Ishikawa (cell line): ENCODE data around the gene TRIM14.

Experiments used
- CEBPB ChIP-seq: IDR thresholded peaks from 2 replicates; pipeline ENCODE4 v1.6.1; 2012
- CREB1 ChIP-seq: IDR thresholded peaks from 2 replicates; pipeline ENCODE4 v1.6.1; 2012; ENCODE audit warnings: low read depth
- EGR1 ChIP-seq: IDR thresholded peaks from 2 replicates; pipeline ENCODE4 v1.6.1; 2012
- EP300 ChIP-seq: IDR thresholded peaks from 2 replicates; pipeline ENCODE4 v1.6.1; 2012; ENCODE audit warnings: borderline replicate concordance
- NFIC ChIP-seq: IDR thresholded peaks from 2 replicates; pipeline ENCODE4 v1.6.1; 2012
- RAD21 ChIP-seq: IDR thresholded peaks from 2 replicates; pipeline ENCODE4 v1.6.1; 2012; ENCODE audit warnings: low read depth
- TAF1 ChIP-seq: IDR thresholded peaks from 2 replicates; pipeline ENCODE4 v1.6.1; 2012; ENCODE audit warnings: low read depth, mild to moderate bottlenecking
- TCF12 ChIP-seq: IDR thresholded peaks from 2 replicates; pipeline ENCODE4 v1.6.1; 2012; ENCODE audit warnings: low read depth
- TEAD4 ChIP-seq: IDR thresholded peaks from 2 replicates; pipeline ENCODE4 v1.6.1; 2012
- USF1 ChIP-seq: IDR thresholded peaks from 2 replicates; pipeline ENCODE4 v1.6.1; 2012
- YY1 ChIP-seq: IDR thresholded peaks from 2 replicates; pipeline ENCODE4 v1.6.1; 2012; ENCODE audit warnings: low read depth
- ZBTB7A ChIP-seq: IDR thresholded peaks from 2 replicates; pipeline ENCODE4 v1.6.1; 2012; ENCODE audit warnings: low read depth
- TF ChIP-seq, protein P1 (sequence below): IDR thresholded peaks from 2 replicates; pipeline ENCODE4 v1.6.1; 2012; ENCODE audit warnings: low read depth, mild to moderate bottlenecking
- TF ChIP-seq, protein P2 (sequence below): IDR thresholded peaks from 2 replicates; pipeline ENCODE4 v1.6.1; 2012

- TF ChIP-seq YY1 (no peak), CEBPB (no peak), EP300 (no peak), CREB1 (no peak), RAD21 (no peak), TCF12 (no peak), ZBTB7A (no peak), TEAD4 (no peak), EGR1 (no peak), NFIC (no peak), TAF1 (no peak), USF1 (no peak)
- TF ChIP-seq, protein P1, sequence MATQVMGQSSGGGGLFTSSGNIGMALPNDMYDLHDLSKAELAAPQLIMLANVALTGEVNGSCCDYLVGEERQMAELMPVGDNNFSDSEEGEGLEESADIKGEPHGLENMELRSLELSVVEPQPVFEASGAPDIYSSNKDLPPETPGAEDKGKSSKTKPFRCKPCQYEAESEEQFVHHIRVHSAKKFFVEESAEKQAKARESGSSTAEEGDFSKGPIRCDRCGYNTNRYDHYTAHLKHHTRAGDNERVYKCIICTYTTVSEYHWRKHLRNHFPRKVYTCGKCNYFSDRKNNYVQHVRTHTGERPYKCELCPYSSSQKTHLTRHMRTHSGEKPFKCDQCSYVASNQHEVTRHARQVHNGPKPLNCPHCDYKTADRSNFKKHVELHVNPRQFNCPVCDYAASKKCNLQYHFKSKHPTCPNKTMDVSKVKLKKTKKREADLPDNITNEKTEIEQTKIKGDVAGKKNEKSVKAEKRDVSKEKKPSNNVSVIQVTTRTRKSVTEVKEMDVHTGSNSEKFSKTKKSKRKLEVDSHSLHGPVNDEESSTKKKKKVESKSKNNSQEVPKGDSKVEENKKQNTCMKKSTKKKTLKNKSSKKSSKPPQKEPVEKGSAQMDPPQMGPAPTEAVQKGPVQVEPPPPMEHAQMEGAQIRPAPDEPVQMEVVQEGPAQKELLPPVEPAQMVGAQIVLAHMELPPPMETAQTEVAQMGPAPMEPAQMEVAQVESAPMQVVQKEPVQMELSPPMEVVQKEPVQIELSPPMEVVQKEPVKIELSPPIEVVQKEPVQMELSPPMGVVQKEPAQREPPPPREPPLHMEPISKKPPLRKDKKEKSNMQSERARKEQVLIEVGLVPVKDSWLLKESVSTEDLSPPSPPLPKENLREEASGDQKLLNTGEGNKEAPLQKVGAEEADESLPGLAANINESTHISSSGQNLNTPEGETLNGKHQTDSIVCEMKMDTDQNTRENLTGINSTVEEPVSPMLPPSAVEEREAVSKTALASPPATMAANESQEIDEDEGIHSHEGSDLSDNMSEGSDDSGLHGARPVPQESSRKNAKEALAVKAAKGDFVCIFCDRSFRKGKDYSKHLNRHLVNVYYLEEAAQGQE, result no peak
- TF ChIP-seq, protein P2, sequence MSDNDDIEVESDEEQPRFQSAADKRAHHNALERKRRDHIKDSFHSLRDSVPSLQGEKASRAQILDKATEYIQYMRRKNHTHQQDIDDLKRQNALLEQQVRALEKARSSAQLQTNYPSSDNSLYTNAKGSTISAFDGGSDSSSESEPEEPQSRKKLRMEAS, result no peak
Observed at GRCh38 chr9:98024702-98025101, 94.3 kb downstream of the TRIM14 start.
